Astrocyte of the cerebellum (primary cell): ENCODE data around the gene H6PD.

Experiments used
- DNase-seq: peaks from one replicate; pipeline ENCODE4 v3.0.0-alpha.2; 2011; ENCODE audit warnings: low read depth
- H3K4me3 ChIP-seq: 2 replicates; pipeline ENCODE4 v1.5.1; 2011; ENCODE audit warnings: mild to moderate bottlenecking, low read depth, low read length, moderate library complexity
- in situ Hi-C: cut with HindIII; loops from 2 replicates; pipeline ENCODE4 v1.10.0; 2017; ENCODE audit warnings: low sequenced_read_pairs
- TF ChIP-seq, protein P1 (sequence below): IDR thresholded peaks from 2 replicates; pipeline ENCODE4 v1.5.1; 2012; ENCODE audit warnings: low read length, low read depth, moderate library complexity, mild to moderate bottlenecking; ENCODE audit errors: missing control alignments

H6PD gene

DNA sequence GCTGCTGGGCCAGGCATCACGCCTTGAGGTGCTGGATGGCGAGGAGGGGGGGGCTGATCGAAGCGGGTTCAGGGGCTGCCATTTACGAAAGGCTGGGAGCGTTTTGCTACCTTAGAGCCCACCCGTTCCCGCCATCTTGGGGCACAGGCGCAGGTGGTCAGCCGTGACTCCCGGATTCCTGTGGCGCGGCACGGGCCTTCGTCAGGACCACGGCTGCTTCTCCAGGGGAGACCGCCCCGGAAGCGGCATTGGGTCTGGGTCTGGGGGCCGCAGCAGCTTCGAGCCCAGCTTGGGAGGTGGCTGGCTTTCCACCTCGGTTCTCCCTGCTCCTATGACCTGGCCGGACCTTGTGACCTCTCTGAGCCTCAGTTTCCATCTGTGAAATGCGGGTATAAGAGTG lies 81.9 kb downstream of the H6PD start:
- TF ChIP-seq, protein P1, sequence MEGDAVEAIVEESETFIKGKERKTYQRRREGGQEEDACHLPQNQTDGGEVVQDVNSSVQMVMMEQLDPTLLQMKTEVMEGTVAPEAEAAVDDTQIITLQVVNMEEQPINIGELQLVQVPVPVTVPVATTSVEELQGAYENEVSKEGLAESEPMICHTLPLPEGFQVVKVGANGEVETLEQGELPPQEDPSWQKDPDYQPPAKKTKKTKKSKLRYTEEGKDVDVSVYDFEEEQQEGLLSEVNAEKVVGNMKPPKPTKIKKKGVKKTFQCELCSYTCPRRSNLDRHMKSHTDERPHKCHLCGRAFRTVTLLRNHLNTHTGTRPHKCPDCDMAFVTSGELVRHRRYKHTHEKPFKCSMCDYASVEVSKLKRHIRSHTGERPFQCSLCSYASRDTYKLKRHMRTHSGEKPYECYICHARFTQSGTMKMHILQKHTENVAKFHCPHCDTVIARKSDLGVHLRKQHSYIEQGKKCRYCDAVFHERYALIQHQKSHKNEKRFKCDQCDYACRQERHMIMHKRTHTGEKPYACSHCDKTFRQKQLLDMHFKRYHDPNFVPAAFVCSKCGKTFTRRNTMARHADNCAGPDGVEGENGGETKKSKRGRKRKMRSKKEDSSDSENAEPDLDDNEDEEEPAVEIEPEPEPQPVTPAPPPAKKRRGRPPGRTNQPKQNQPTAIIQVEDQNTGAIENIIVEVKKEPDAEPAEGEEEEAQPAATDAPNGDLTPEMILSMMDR, result no peak
- in situ Hi-C loops, result no loop called here
- H3K4me3 ChIP-seq, result no peak overlapping the region
- no peak for DNase-seq

DNA sequence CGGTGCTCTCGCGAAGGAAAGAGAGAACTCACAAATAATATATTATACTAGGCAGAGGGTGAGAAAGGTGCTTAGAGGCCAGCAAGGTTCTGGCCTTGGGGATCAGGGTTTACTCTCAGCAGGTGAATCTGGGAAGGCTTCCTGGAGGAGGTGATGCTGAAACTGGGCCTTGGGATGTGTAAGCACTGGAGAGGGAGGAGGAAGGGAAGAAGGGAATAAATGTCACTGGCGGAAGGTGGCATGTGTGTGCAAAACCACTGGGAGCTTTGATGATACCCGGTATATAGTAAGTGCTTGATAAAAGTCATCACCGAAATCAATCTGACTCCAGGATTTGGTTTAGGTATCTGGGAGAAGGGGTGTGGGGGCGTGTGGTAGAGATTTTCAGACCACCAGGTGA lies 82.5 kb downstream of the H6PD start:
- no peak for DNase-seq
- in situ Hi-C loops, result no loop called here
- no peak overlapping the region for H3K4me3 ChIP-seq
- TF ChIP-seq, protein P1, result no peak

DNA sequence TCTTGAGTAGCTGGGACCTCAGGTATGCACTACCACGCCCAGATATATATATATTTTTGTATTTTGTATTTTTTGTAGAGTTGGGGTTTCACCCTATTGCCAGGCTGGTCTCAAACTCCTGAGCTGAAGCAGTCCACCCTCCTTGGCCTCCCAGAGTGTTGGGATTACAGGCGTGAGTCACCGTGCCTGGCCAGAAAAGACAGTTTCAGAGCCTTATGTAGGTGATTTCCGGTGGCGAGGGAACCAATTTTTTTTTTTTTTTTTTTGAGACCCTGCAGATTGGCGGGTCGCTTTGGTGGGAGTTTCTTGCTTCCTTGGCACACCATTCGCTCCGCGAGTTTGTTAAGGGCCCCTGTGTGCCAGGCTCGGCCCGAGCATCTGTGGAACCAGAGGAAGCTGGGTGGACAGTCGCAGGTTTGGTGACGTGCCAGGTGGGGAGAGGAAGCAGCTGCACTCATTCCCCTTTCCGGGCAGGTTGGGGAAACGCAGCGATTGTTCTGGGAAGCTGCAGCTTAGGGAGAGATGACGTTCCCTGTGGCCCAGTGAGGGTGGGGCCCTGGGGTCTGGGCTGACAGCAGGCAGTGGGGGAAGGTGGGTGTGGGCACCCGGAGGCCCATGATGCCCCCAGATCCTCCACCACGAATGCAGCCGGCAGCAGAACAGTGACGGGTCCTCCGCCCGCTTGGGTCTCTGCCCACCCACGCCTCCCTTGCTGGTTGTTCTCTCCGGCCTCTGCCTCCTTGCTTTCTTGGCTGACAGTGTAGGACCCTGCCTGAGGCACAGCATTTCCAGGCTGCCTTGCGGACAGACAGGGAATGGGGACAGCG lies 83.2 kb downstream of the H6PD start:
- peak overlapping the region; percentile 10 for H3K4me3 ChIP-seq
- in situ Hi-C loops, result no loop called here
- TF ChIP-seq, protein P1, result no peak
- peak; percentile 39 for DNase-seq

DNA sequence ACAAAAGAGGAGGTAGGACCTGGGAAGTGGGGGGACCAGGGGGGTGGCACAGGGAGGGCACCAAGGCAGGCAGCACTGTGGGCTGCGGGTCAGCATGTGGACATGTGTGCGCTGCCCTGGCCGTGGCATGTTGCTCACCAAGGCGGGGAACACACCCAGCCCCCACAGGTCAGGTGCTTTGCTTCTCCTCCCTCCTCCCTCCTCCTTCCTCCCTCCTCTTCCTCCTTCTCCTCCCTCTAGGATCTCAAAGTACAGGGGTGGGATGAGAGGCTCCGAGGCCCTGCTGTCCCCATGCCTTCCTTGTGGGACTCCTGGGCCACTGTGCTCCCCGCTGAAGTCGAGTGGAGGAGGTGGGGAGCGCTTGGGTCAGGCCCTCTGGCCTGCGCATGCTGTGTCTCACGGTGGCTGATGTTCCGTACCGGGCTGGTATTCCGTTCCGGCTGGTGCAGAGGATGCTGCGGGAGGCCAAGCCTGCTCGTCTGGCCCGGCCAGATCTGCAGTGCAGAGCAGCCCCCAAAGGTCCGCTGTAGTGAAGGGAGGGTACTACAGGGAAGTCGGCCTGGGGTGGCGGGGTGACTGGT lies 84.7 kb downstream of the H6PD start:
- H3K4me3 ChIP-seq, result no peak overlapping the region
- DNase-seq, result no peak
- in situ Hi-C loops, result no loop called here
- TF ChIP-seq, protein P1, result no peak

DNA sequence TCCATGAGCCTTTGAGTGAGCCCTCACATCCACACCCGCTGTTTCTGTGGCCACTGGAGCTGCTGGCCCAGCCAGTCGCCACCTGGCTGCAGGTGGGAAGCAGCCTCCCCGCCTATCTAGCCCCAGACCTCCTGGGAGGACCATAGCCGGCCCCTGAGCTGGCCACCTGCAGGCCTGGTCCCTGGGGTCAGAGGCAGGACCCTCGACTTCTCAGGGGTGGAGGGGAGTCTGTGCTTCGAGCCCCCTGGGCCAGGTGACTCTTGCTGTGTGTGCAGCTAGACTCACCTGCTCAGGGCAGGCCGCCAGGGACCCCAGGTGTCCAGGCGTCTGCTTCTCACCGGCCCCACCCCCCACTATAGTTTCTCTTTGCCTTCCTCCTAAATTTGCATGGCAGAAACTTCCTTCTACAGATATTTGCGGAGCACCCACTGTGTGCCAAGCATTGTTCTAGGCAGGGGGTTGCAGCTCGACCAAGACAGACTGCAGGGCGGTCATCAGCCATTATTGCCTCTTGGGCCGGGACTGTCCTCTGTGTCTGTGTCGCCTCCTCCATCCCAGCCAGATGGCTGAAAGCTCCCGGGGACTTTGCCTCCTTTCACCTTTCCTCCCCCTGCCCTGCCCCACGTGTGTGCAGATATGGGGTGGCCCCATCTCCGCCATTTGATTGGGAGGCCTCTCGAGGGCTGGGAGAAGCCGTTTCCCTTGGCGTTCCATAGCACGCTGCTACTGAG lies 85.4 kb downstream of the H6PD start:
- TF ChIP-seq, protein P1, result no peak
- in situ Hi-C loops, result no loop called here
- no peak overlapping the region for H3K4me3 ChIP-seq
- DNase-seq, result no peak
